Cardiac fibroblast (primary cell): ENCODE measurements around the gene SRRM5.

Source experiments
- DNase-seq, 2 donors: peaks; one replicate each; pipeline versions ENCODE4 v3.0.0 to v3.0.0-alpha.2; 2010; ENCODE audit warnings: low read depth in 2 of 2
- H3K4me3 ChIP-seq, 2 donors: replicated peaks in 1 of 2; 1 replicate in 1 of 2; 2 replicates in 1 of 2; pipeline ENCODE4 v1.5.1; 2011; ENCODE audit warnings: low read depth in 2 of 2, low read length in 2 of 2, mild to moderate bottlenecking in 2 of 2, moderate library complexity in 1 of 2
- TF ChIP-seq, protein P1 (sequence below): IDR thresholded peaks from one replicate; pipeline ENCODE4 v1.5.1; 2011; ENCODE audit warnings: low read depth, mild to moderate bottlenecking, low read length, inconsistent platforms

The SRRM5 gene

DNA sequence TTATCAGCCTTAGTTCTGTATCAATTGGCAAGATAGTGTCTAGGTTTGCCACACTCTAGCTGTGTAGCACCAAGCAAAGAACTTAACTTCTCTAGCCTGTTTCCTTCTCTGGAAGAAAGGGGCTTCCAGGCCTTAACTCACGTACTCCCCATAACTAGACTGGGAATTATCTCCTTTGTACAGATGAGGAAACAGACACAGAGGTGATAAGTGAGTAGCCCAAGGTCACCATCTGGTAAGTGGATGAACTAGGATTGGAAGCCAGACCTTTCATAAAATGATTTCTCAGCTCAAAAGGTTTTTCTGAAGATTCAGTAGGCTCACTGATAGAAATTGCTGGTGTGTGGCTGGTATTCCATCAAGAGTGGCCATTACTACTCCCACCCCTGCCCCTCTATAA lies 4.4 kb downstream of the SRRM5 start:
- H3K4me3 ChIP-seq, result no peak overlapping the region
- TF ChIP-seq, protein P1, sequence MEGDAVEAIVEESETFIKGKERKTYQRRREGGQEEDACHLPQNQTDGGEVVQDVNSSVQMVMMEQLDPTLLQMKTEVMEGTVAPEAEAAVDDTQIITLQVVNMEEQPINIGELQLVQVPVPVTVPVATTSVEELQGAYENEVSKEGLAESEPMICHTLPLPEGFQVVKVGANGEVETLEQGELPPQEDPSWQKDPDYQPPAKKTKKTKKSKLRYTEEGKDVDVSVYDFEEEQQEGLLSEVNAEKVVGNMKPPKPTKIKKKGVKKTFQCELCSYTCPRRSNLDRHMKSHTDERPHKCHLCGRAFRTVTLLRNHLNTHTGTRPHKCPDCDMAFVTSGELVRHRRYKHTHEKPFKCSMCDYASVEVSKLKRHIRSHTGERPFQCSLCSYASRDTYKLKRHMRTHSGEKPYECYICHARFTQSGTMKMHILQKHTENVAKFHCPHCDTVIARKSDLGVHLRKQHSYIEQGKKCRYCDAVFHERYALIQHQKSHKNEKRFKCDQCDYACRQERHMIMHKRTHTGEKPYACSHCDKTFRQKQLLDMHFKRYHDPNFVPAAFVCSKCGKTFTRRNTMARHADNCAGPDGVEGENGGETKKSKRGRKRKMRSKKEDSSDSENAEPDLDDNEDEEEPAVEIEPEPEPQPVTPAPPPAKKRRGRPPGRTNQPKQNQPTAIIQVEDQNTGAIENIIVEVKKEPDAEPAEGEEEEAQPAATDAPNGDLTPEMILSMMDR, result no peak
- no peak for DNase-seq

DNA sequence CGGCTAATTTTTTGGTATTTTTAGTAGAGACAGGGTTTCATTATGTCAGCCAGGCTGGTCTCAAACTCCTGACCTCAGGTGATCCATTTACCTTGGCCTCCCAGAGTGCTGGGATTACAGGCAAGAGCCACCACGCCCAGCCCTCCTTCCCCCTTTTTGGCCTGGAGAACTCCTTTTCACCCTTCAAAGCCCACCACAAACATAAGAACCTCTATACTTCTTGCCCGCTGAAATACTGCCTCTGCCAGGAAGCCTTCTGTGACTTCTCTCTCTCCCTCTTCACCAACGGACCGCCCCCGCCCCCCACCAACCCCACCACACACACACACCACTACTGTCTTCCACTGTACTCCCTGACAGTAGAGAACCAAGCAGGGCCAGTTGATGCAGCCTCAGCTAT lies 5.1 kb downstream of the SRRM5 start:
- TF ChIP-seq, protein P1, result no peak
- DNase-seq, result no peak

DNA sequence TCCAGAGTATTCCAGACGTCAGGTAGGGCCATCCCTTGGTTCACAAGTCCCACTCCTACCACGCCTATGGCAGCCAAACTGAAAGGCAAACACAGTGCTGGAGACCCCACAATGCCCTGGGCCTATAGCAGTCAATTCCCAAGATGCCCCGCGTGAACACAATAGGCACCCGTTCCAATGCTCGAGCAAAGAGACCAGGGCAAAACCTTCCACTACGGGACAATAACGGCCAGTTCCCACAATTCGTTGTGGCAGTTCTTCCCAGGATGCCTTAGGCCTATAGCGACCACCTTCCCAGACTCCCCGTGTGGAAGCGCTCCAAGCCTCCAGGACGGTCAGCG lies 7.0 kb downstream of the SRRM5 start:
- TF ChIP-seq, protein P1, result no peak
- H3K4me3 ChIP-seq, result peak overlapping the region; percentile 83 to 85
- no peak for DNase-seq

More for the DNA sequence above, 5.1 kb downstream of the SRRM5 start:
- no peak overlapping the region for H3K4me3 ChIP-seq

DNA sequence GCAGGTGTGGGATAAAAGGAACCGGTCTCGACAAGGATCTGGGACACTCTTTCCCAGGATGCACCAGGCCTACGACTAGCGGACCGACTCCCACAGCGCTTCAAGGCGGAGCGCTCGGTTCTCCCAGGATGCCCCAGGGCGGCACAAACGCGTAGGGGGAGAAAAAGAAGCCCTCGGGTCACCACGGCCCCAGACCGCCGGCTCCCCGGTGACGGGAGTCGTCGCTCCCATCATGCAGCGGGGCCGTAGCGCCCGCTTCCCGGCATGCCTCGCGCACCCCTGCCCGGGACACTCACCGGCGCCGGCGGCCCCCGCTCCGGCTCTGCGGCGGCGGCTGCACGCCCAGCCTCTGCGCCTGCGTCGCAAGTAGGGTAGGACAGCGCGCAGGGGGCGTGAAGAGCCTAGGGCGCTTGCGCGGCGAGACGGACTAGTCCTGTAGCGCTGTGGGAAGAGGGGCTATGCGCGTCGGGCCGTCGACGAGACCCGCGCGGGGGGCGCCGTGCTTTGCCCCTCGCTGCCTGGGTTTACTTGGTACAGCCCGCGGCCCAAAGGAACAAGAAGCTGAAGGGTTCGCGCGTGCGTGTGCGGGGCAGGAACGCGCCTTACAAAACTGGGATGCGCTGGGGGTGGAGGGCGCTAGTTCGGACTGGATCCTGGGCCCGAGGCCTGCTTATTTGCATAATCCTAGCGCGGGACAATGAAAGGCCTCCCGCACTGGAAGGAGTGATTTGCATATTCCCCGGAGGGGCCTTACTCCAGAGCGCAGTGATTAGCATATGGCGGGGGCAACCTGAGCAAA lies 7.6 kb downstream of the SRRM5 start, which contains the start of gene ZNF428:
Gene ZNF428 (minus strand): TSS at position 368 of the 799 bp plus-strand sequence. CDS start 5,325 bp downstream, outside the sequence.
- DNase-seq, result peak; percentile 89 to 93

DNA sequence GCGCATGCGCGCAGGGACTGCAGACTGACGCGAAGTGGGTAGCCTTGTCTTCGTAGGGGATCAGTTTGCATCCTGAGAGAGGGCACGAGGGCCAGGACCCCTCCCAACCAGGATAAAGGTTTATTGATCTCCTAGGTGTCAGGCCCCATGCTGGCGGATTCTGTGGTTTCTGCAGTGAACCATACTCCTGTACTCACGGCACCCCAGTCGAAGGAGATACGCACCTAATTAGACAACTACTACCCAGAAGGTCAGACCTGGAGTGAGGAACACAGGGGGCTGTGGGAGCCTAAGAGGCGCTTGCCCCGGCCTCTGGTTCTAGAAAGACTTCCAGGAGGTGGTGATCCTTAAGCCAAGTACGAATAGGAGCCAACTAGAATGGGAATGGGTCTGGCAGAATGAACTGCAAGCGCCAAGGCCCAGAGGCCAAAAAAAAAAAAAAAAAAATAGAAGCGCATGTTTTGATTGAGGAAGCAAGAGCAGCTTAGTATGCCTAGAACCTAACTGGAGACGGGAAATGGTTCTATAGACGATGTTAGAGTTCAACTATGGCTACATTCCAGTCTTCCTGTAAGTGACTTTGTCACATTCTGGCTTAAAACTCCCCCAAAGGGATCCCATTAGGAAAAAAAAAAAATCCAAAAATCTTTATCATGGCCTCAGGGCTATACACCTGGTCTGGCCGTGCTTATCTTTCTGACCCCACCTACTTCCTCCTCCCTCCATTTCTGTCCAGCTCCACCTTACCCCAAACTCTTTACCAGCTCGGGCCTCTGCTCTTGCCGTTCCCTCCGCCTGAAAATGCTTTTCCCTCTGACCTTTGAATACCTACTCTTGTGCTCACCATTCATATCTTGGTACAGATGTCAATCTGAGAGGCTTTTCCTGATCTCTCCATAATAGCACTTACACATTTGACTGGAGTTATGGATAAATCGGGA lies 8.4 kb downstream of the SRRM5 start:
- no peak for DNase-seq
- TF ChIP-seq, protein P1, result no peak
- peak overlapping the region; percentile 83 to 85 for H3K4me3 ChIP-seq

More for the DNA sequence above, 7.6 kb downstream of the SRRM5 start, which contains the start of gene ZNF428:
- H3K4me3 ChIP-seq, result peak within 1 kb of the TSS; percentile 83 to 85
- TF ChIP-seq, protein P1, result no peak

DNA sequence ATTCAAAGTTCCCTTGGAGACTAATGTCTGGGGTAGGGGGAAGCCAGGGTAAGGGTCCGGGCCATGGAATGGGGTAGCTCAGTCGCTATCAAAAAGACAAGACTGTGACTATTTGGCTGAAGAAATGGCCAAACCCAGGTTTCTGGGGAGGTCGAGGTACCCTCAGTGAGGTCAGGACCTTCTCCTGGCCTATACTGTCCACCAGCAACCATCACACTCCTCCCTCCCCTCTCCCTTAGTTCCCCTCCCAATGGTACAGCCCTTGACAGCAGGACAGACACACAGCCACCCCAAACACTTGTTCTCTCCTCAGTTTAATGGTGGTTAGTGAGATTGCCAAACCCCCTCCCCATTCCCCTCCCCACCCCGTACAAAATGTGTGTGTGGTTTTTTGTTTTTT lies 10.2 kb downstream of the SRRM5 start:
- DNase-seq, result no peak
- TF ChIP-seq, protein P1, result no peak
- no peak overlapping the region for H3K4me3 ChIP-seq
